HepG2 (cell line): ENCODE results near the gene NPAS2. TPM values are rescaled to one million over a fixed set of nuclear protein-coding genes. Genes with fewer than 3 reads are reported as not detected.

ENCODE experiments used
- BRCA1 ChIP-seq: sonication (generic); formaldehyde crosslinking; IDR thresholded peaks from 2 replicates; pipeline ENCODE4 v1.4.0; 2020; ENCODE audit warnings: missing genetic modification reagents
- CREM ChIP-seq, 2 experiments: sonication (generic) in 1 of 2; formaldehyde crosslinking in 1 of 2; IDR thresholded peaks; 2 replicates each; pipeline versions ENCODE4 v1.4.0 to v1.6.1; 2016 to 2020; ENCODE audit warnings: antibody characterized with exemption in 1 of 2, mild to moderate bottlenecking in 1 of 2, missing genetic modification reagents in 1 of 2
- HDAC1 ChIP-seq: sonication (generic); formaldehyde crosslinking; IDR thresholded peaks from 2 replicates; pipeline ENCODE4 v1.5.1; 2020; ENCODE audit warnings: mild to moderate bottlenecking, missing genetic modification reagents
- KDM1A ChIP-seq: IDR thresholded peaks from 2 replicates; pipeline ENCODE4 v1.6.1; 2016; ENCODE audit warnings: missing compliant biosample characterization
- NBN ChIP-seq: fragments of 450-650 bp; conservative IDR thresholded peaks from 2 replicates; pipeline ENCODE4 v1.6.1; 2017
- NCOR1 ChIP-seq: fragments of 200-600 bp; sonication (generic); IDR thresholded peaks from 2 replicates; pipeline ENCODE4 v1.7.0; 2017; ENCODE audit warnings: antibody characterized with exemption, low read length, borderline replicate concordance
- PATZ1 ChIP-seq: sonication (generic); formaldehyde crosslinking; IDR thresholded peaks from 2 replicates; pipeline ENCODE4 v1.4.0; 2020; ENCODE audit warnings: missing genetic modification reagents
- RARA ChIP-seq: IDR thresholded peaks from 2 replicates; pipeline ENCODE4 v1.6.1; 2016; ENCODE audit warnings: missing genetic modification reagents, missing compliant biosample characterization
- SKI ChIP-seq: fragments of 450-650 bp; IDR thresholded peaks from one replicate; pipeline ENCODE4 v1.6.1; 2018; ENCODE audit warnings: mild to moderate bottlenecking; ENCODE audit not compliant: partially characterized antibody
- TEAD3 ChIP-seq: optimal IDR thresholded peaks from 2 replicates; pipeline ENCODE3; 2016; ENCODE audit warnings: borderline replicate concordance
- ZFAT ChIP-seq: sonication (generic); formaldehyde crosslinking; conservative IDR thresholded peaks from 2 replicates; pipeline ENCODE4 v1.8.1; 2023; ENCODE audit warnings: missing genetic modification reagents, inconsistent platforms
- ZMYM4 ChIP-seq: sonication (generic); formaldehyde crosslinking; IDR thresholded peaks from 2 replicates; pipeline ENCODE4 v1.8.1; 2023; ENCODE audit warnings: mild to moderate bottlenecking, missing genetic modification reagents
- ZNF292 ChIP-seq: sonication (generic); formaldehyde crosslinking; IDR thresholded peaks from 2 replicates; pipeline ENCODE4 v1.8.1; 2022; ENCODE audit warnings: mild to moderate bottlenecking, low read depth, missing genetic modification reagents, borderline replicate concordance
- ZNF362 ChIP-seq: sonication (generic); formaldehyde crosslinking; IDR thresholded peaks from 2 replicates; pipeline ENCODE4 v1.4.0; 2020; ENCODE audit warnings: missing genetic modification reagents, mild to moderate bottlenecking, borderline replicate concordance
- ZNF615 ChIP-seq: sonication (generic); formaldehyde crosslinking; IDR thresholded peaks from 2 replicates; pipeline ENCODE4 v1.5.0; 2020; ENCODE audit warnings: mild to moderate bottlenecking, missing genetic modification reagents, borderline replicate concordance
- ZNF766 ChIP-seq: sonication (generic); formaldehyde crosslinking; IDR thresholded peaks from 2 replicates; pipeline ENCODE4 v1.5.0; 2020; ENCODE audit warnings: missing genetic modification reagents, borderline replicate concordance
- polyA plus RNA-seq, 8 experiments: library from polyadenylated mRNA; depleted of rRNA in 3 of 8; stranded (reverse) in 7 of 8; unstranded in 1 of 8; fragments of >200 nt; fragmentation: Illumina TruSeq in 4 of 8; extraction: Trizol in 4 of 8; gene quantifications; 2 replicates each; pipeline versions ENCODE4 v1.2.1 to v1.2.3, GENCODE V29; 2011 to 2016; ENCODE audit warnings: low read depth in 4 of 8, missing spikeins in 1 of 8, mixed read lengths in 1 of 8; ENCODE audit not compliant: insufficient read depth in 1 of 8
- total RNA-seq, 5 experiments: library from RNA; depleted of rRNA; stranded (reverse); fragments of >200 nt; fragmentation: Illumina TruSeq; extraction: Trizol; gene quantifications; 2 replicates each; pipeline ENCODE4 v1.2.3, GENCODE V29; 2016; ENCODE audit warnings: low read depth in 1 of 5
- TF ChIP-seq, protein P1 (sequence below): IDR thresholded peaks from 2 replicates; pipeline ENCODE4 v1.6.1; 2016; ENCODE audit warnings: missing biosample characterization, missing genetic modification reagents, low read depth
- TF ChIP-seq, protein P2 (sequence below): sonication (generic); formaldehyde crosslinking; IDR thresholded peaks from 2 replicates; pipeline ENCODE4 v1.4.0; 2020; ENCODE audit warnings: missing genetic modification reagents

NPAS2 gene
- total and polyA plus RNA-seq, 2 of the 13 experiments (the other 11 are each of a cell fraction or from before 2014, with no cell fraction given), result 14.8 to 37.5 TPM

DNA sequence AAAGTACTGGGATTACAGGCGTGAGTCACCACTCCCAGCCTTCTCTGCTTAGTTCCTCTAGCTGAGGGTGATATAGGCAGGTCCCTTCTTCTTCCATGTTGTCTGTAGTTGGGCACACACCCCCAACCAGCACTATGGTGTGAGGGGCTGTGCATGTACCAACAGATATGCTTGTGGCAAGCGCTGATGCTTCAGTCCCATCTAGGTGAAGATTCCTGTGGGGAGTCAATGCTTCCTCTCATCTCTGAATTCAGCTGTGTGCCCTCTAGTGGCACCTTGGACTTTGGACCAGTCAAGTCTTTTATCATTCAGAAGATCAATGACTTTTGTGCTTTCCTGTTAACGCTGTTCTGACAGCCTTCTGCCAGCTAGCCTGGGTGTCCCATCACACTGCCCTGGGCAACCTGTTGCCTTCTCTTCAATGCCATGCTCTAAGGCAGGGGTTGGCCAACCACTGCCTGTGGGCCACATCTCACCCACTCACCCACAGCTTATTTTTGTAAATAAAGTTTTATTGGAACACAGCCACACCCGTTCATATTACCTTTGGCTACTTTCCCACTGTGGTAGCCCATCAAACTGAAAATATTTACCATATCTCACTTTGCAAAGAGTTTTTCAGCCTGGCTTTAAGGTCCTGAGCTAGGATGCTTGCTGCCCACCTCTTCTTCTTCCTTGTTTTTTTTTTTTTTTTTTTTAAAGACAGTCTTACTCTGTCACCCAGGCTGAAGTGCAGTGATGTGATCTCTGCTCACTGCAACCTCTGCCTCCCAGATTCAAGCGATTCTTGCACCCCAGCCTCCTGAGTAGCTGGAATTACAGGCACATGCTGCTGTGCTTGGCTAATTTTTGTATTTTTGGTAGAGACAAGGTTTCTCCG is 51.0 kb downstream of the NPAS2 start (continued):
- TF ChIP-seq HDAC1 (peak; percentile 67), ZNF766 (CRISPR knock-in tag) (0 out of 2 replicates have a peak, but pooled peaks have one; percentile 28), NCOR1 (peak; percentile 80; the same call in 1 of the 2 replicates), TEAD3 (CRISPR knock-in tag) (peak; percentile 57), PATZ1 (CRISPR knock-in tag) (peak; percentile 46; the same call in 1 of the 2 replicates), ZNF615 (CRISPR knock-in tag) (no peak), ZNF362 (CRISPR knock-in tag) (0 out of 2 replicates have a peak, but pooled peaks have one; percentile 21), BRCA1 (CRISPR knock-in tag) (no peak), RARA (CRISPR knock-in tag) (peak; percentile 72), KDM1A (CRISPR knock-in tag) (0 out of 2 replicates have a peak, but pooled peaks have one; percentile 17), NBN (no peak), ZNF292 (peak; percentile 69; the same call in 1 of the 2 replicates), ZMYM4 (no peak), CREM (IDR thresholded peaks at IDR 0.05) (no peak), CREM (CRISPR knock-in tag; IDR thresholded peaks at IDR 0.05) (no peak), ZFAT (CRISPR knock-in tag) (no peak), SKI (no peak)
- TF ChIP-seq, protein P1, sequence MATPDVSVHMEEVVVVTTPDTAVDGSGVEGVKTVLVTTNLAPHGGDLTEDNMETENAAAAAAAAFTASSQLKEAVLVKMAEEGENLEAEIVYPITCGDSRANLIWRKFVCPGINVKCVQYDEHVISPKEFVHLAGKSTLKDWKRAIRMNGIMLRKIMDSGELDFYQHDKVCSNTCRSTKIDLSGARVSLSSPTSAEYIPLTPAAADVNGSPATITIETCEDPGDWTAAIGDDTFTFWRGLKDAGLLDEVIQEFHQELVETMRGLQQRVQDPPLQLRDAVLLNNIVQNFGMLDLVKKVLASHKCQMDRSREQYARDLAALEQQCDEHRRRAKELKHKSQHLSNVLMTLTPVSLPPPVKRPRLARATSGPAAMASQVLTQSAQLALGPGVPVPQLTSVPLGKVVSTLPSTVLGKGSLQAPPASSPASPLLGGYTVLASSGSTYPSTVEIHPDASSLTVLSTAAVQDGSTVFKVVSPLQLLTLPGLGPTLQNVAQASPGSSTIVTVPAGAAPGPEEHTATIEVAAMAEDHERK, result no peak
- TF ChIP-seq, protein P2, sequence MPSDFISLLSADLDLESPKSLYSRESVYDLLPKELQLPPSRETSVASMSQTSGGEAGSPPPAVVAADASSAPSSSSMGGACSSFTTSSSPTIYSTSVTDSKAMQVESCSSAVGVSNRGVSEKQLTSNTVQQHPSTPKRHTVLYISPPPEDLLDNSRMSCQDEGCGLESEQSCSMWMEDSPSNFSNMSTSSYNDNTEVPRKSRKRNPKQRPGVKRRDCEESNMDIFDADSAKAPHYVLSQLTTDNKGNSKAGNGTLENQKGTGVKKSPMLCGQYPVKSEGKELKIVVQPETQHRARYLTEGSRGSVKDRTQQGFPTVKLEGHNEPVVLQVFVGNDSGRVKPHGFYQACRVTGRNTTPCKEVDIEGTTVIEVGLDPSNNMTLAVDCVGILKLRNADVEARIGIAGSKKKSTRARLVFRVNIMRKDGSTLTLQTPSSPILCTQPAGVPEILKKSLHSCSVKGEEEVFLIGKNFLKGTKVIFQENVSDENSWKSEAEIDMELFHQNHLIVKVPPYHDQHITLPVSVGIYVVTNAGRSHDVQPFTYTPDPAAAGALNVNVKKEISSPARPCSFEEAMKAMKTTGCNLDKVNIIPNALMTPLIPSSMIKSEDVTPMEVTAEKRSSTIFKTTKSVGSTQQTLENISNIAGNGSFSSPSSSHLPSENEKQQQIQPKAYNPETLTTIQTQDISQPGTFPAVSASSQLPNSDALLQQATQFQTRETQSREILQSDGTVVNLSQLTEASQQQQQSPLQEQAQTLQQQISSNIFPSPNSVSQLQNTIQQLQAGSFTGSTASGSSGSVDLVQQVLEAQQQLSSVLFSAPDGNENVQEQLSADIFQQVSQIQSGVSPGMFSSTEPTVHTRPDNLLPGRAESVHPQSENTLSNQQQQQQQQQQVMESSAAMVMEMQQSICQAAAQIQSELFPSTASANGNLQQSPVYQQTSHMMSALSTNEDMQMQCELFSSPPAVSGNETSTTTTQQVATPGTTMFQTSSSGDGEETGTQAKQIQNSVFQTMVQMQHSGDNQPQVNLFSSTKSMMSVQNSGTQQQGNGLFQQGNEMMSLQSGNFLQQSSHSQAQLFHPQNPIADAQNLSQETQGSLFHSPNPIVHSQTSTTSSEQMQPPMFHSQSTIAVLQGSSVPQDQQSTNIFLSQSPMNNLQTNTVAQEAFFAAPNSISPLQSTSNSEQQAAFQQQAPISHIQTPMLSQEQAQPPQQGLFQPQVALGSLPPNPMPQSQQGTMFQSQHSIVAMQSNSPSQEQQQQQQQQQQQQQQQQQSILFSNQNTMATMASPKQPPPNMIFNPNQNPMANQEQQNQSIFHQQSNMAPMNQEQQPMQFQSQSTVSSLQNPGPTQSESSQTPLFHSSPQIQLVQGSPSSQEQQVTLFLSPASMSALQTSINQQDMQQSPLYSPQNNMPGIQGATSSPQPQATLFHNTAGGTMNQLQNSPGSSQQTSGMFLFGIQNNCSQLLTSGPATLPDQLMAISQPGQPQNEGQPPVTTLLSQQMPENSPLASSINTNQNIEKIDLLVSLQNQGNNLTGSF (CRISPR knock-in tag), result no peak
